ENCODE measurements around the gene VWC2L. TPM values are rescaled to one million over a fixed set of nuclear protein-coding genes. Genes with fewer than 3 reads are reported as not detected.

Gene VWC2L
- total RNA-seq, 1 donor from 2014 or later: not detected

GRCh38 chr2:214577769-214578168 lies 166.9 kb downstream of the VWC2L start:
- H3K27me3 ChIP-seq (ENCODE audit: control insufficient read depth, insufficient read depth, low read length): no peaks in the 10 kb centered on the region
- no peak overlapping the region for H3K4me3 ChIP-seq (ENCODE audit: low read depth, low read length)
- TF ChIP-seq CTCF (IDR thresholded peaks at IDR 0.05; ENCODE audit: insufficient read depth, low read length, severe bottlenecking): no peak
- peak; percentile 66 for DNase-seq (ENCODE audit: low read depth)
- no peak for FAIRE-seq
- no peaks in the 10 kb centered on the region for H3K36me3 ChIP-seq (ENCODE audit: control insufficient read depth, insufficient read depth, low read length)

- TF ChIP-seq CTCF (IDR thresholded peaks at IDR 0.05; ENCODE audit: insufficient read depth, low read length, severe bottlenecking): no peak
- no peak for FAIRE-seq
These were observed 167.6 kb downstream of the VWC2L start for GRCh38 chr2:214578442-214578841.

GRCh38 chr2:214579035-214579434 lies 168.2 kb downstream of the VWC2L start:
- Histone ChIP-seq H3K4me3 (ENCODE audit: low read depth, low read length) (no peak overlapping the region), H3K27me3 (ENCODE audit: control insufficient read depth, insufficient read depth, low read length) (no peaks in the 10 kb centered on the region), H3K36me3 (ENCODE audit: control insufficient read depth, insufficient read depth, low read length) (no peaks in the 10 kb centered on the region)
- no peak for TF ChIP-seq CTCF (IDR thresholded peaks at IDR 0.05; ENCODE audit: insufficient read depth, low read length, severe bottlenecking)
- no peak for FAIRE-seq
- no peak for DNase-seq (ENCODE audit: low read depth)

More at GRCh38 chr2:214578442-214578841, 167.6 kb downstream of the VWC2L start:
- Histone ChIP-seq H3K4me3 (ENCODE audit: low read depth, low read length) (no peak overlapping the region), H3K36me3 (ENCODE audit: control insufficient read depth, insufficient read depth, low read length) (no peaks in the 10 kb centered on the region), H3K27me3 (ENCODE audit: control insufficient read depth, insufficient read depth, low read length) (no peaks in the 10 kb centered on the region)
- no peak for DNase-seq (ENCODE audit: low read depth)

- FAIRE-seq (no peak), DNase-seq (ENCODE audit: low read depth) (no peak)
- Histone ChIP-seq H3K27me3 (ENCODE audit: control insufficient read depth, insufficient read depth, low read length) (no peaks in the 10 kb centered on the region), H3K4me3 (ENCODE audit: low read depth, low read length) (no peak overlapping the region), H3K36me3 (ENCODE audit: control insufficient read depth, insufficient read depth, low read length) (no peaks in the 10 kb centered on the region)
- TF ChIP-seq CTCF (IDR thresholded peaks at IDR 0.05; ENCODE audit: insufficient read depth, low read length, severe bottlenecking): peak; percentile 31
These were observed 176.6 kb downstream of the VWC2L start for GRCh38 chr2:214587442-214587841.

- TF ChIP-seq CTCF (IDR thresholded peaks at IDR 0.05; ENCODE audit: insufficient read depth, low read length, severe bottlenecking): peak; percentile 12
- DNase-seq (ENCODE audit: low read depth) (peak; percentile 12), FAIRE-seq (no peak)
- Histone ChIP-seq H3K4me3 (ENCODE audit: low read depth, low read length) (no peak overlapping the region), H3K27me3 (ENCODE audit: control insufficient read depth, insufficient read depth, low read length) (no peaks in the 10 kb centered on the region), H3K36me3 (ENCODE audit: control insufficient read depth, insufficient read depth, low read length) (no peaks in the 10 kb centered on the region)
These were observed 180.5 kb downstream of the VWC2L start for GRCh38 chr2:214591366-214591765.

- H3K4me3 ChIP-seq (ENCODE audit: low read depth, low read length): no peak overlapping the region
- no peak for TF ChIP-seq CTCF (IDR thresholded peaks at IDR 0.05; ENCODE audit: insufficient read depth, low read length, severe bottlenecking)
- H3K36me3 ChIP-seq (ENCODE audit: control insufficient read depth, insufficient read depth, low read length): no peaks in the 10 kb centered on the region
- no peaks in the 10 kb centered on the region for H3K27me3 ChIP-seq (ENCODE audit: control insufficient read depth, insufficient read depth, low read length)
- FAIRE-seq (no peak), DNase-seq (ENCODE audit: low read depth) (no peak)
These were observed 181.2 kb downstream of the VWC2L start for GRCh38 chr2:214592011-214592410.
